Effector memory CD4-positive, alpha-beta T cell (primary cell): ENCODE measurements around the gene PLEKHG2.
A peak's percentile ranks its signal among the peaks of the same experiment; 100 is the strongest.

ENCODE experiments used
- DNase-seq, 3 donors: peaks; one replicate each; pipeline ENCODE4 v3.0.0-alpha.2; 2020
- H3K27ac ChIP-seq: 2 replicates; pipeline ENCODE4 v1.7.0; 2013; ENCODE audit warnings: mild to moderate bottlenecking, low read length, moderate library complexity; ENCODE audit not compliant: insufficient read depth, poor library complexity, severe bottlenecking
- H3K27me3 ChIP-seq: replicated peaks from 2 replicates; pipeline ENCODE4 v1.7.0; 2013; ENCODE audit warnings: mild to moderate bottlenecking, low read length; ENCODE audit not compliant: insufficient read depth, control insufficient read depth, poor library complexity, severe bottlenecking
- H3K36me3 ChIP-seq: 2 replicates; pipeline ENCODE4 v1.7.0; 2013; ENCODE audit warnings: mild to moderate bottlenecking, low read length, moderate library complexity; ENCODE audit not compliant: control insufficient read depth, insufficient read depth
- H3K4me1 ChIP-seq: 2 replicates; pipeline ENCODE4 v1.7.0; 2013; ENCODE audit warnings: low read length, mild to moderate bottlenecking; ENCODE audit not compliant: control insufficient read depth, insufficient read depth, poor library complexity, severe bottlenecking
- H3K4me3 ChIP-seq: 2 replicates; pipeline ENCODE4 v1.7.0; 2013; ENCODE audit warnings: low read length, low read depth, mild to moderate bottlenecking; ENCODE audit not compliant: insufficient read depth, poor library complexity, severe bottlenecking
- H3K9me3 ChIP-seq: 2 replicates; pipeline ENCODE4 v1.7.0; 2013; ENCODE audit warnings: mild to moderate bottlenecking, low read length, moderate library complexity; ENCODE audit not compliant: control insufficient read depth

The PLEKHG2 gene

DNA sequence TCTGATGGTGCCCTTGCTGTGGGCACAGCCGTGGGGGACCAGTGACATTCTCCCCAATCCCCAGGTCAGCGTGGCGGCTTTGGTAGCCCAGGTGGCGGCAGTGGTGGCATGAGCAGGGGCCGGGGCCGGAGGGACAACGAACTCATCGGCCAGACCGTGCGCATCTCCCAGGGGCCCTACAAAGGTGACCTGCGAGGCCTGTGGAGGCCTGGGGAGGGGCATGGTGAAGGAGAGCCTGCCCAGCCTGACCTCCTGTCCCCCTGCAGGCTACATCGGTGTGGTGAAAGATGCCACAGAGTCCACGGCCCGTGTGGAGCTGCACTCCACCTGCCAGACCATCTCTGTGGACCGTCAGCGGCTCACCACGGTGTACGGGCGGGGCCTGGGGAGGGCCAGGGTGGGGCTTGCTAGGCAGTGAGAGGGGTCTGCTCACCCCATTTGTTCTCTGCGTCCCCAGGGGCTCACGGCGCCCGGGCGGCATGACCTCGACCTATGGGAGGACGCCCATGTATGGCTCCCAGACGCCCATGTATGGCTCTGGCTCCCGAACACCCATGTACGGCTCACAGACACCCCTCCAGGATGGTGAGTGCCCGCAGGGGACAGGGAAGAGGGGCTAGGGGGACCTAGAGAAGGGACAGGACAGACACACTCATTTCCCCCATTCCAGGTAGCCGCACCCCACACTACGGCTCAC, 60.4 kb downstream of the PLEKHG2 start:
- H3K4me1 ChIP-seq = no peaks in the 10 kb centered on the region
- H3K4me3 ChIP-seq = no peak overlapping the region
- no peaks in the 10 kb centered on the region for H3K27me3 ChIP-seq
- no peak overlapping the region for H3K27ac ChIP-seq
- H3K36me3 ChIP-seq = peaks cover 81% of the 10 kb centered on the region
- no peaks in the 10 kb centered on the region for H3K9me3 ChIP-seq
- no peak for DNase-seq

- no peak for DNase-seq
- Histone ChIP-seq H3K36me3 (peaks cover 75% of the 10 kb centered on the region), H3K4me1 (no peaks in the 10 kb centered on the region), H3K9me3 (no peaks in the 10 kb centered on the region), H3K27me3 (no peaks in the 10 kb centered on the region), H3K27ac (no peak overlapping the region), H3K4me3 (no peak overlapping the region)
These were observed 61.0 kb downstream of the PLEKHG2 start for GRCh38 chr19:39473443-39473960.

DNA sequence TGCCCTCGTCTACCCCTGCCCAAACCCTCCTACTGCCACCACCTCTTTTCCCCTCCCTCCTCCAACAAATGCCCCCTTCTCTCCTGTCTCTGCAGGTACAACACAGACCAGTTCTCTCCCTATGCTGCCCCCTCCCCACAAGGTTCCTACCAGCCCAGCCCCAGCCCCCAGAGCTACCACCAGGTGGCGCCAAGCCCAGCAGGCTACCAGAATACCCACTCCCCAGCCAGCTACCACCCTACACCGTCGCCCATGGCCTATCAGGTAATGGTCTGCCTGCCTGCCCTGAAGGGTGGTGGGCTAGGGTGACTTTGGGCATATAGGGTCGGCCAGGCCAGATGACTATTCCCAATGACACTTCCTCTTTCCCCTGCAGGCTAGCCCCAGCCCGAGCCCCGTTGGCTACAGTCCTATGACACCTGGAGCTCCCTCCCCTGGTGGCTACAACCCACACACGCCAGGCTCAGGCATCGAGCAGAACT, 61.7 kb downstream of the PLEKHG2 start:
- Histone ChIP-seq H3K9me3 (no peaks in the 10 kb centered on the region), H3K36me3 (peaks cover 68% of the 10 kb centered on the region), H3K27ac (no peak overlapping the region), H3K4me3 (no peak overlapping the region), H3K27me3 (no peaks in the 10 kb centered on the region), H3K4me1 (no peaks in the 10 kb centered on the region)
- peak; percentile 37 to 52 (median 52) for DNase-seq

- DNase-seq = no peak
- peaks cover 4% of the 10 kb centered on the region for H3K4me1 ChIP-seq
- no peaks in the 10 kb centered on the region for H3K27me3 ChIP-seq
- peaks cover 52% of the 10 kb centered on the region for H3K36me3 ChIP-seq
- no peak overlapping the region for H3K4me3 ChIP-seq
- H3K9me3 ChIP-seq = no peaks in the 10 kb centered on the region
- no peak overlapping the region for H3K27ac ChIP-seq
These were observed 63.3 kb downstream of the PLEKHG2 start for GRCh38 chr19:39475748-39476147.
